Progenitor cell of endocrine pancreas (in vitro differentiated cells): ENCODE results near the gene MOSMO. TPM values are rescaled to one million over a fixed set of nuclear protein-coding genes. Genes with fewer than 3 reads are reported as not detected.

Experiments used
- DNase-seq: peaks from one replicate; pipeline ENCODE4 v3.0.0; 2021; ENCODE audit warnings: low spot score; ENCODE audit not compliant: unreplicated experiment
- H3K27ac Mint-ChIP-seq: 2 replicates; pipeline ENCODE4 v1.8.0; 2021; ENCODE audit warnings: mild to moderate bottlenecking, moderate library complexity, mixed read lengths
- H3K27me3 Mint-ChIP-seq: 2 replicates; pipeline ENCODE4 v1.8.0; 2021; ENCODE audit warnings: mixed read lengths
- H3K36me3 Mint-ChIP-seq: 2 replicates; pipeline ENCODE4 v1.8.0; 2022; ENCODE audit warnings: mixed read lengths; ENCODE audit not compliant: insufficient read depth
- H3K4me1 Mint-ChIP-seq: 2 replicates; pipeline ENCODE4 v1.8.0; 2021; ENCODE audit warnings: low read depth, mixed read lengths
- H3K4me3 Mint-ChIP-seq: 2 replicates; pipeline ENCODE4 v1.8.0; 2021; ENCODE audit warnings: low read depth, mild to moderate bottlenecking, moderate library complexity, mixed read lengths
- H3K9me3 Mint-ChIP-seq: 2 replicates; pipeline ENCODE4 v1.8.0; 2021; ENCODE audit warnings: low read depth, mixed read lengths
- CTCF ChIP-seq: fragments of 200-600 bp; sonication (generic); IDR thresholded peaks from one replicate; pipeline ENCODE4 v1.5.0; 2021; ENCODE audit warnings: antibody characterized with exemption, mild to moderate bottlenecking; ENCODE audit not compliant: unreplicated experiment
- total RNA-seq: library from RNA; stranded (reverse); gene quantifications from 2 replicates; pipeline ENCODE4 v1.2.1, GENCODE V29; 2021

MOSMO gene
- total RNA-seq, 1 donor from 2014 or later: 15.7 TPM

- no peak for DNase-seq
Observed at GRCh38 chr16:22007159-22007508, 777 bp upstream of the MOSMO start.

GRCh38 chr16:22008215-22009059 lies 526 bp downstream of the MOSMO start:
- Mint-ChIP-seq H3K27me3 (peaks cover 3% of the 10 kb centered on the region), H3K27ac (no peak overlapping the region), H3K4me1 (peaks cover 14% of the 10 kb centered on the region), H3K9me3 (no peaks in the 10 kb centered on the region), H3K4me3 (peak overlapping the region; percentile 85), H3K36me3 (no peaks in the 10 kb centered on the region)
- peak; percentile 38 for DNase-seq
- no peak for TF ChIP-seq CTCF

More at GRCh38 chr16:22007159-22007508, 777 bp upstream of the MOSMO start:
- TF ChIP-seq CTCF: no peak
- H3K9me3 Mint-ChIP-seq: no peaks in the 10 kb centered on the region
- peaks cover 8% of the 10 kb centered on the region for H3K27me3 Mint-ChIP-seq
- H3K4me1 Mint-ChIP-seq: peaks cover 14% of the 10 kb centered on the region
- peak overlapping the region; percentile 78 for H3K4me3 Mint-ChIP-seq
- H3K36me3 Mint-ChIP-seq: no peaks in the 10 kb centered on the region
- peak overlapping the region; percentile 41 for H3K27ac Mint-ChIP-seq

GRCh38 chr16:22010902-22011301 lies 3.0 kb downstream of the MOSMO start:
- H3K9me3 Mint-ChIP-seq: no peaks in the 10 kb centered on the region
- H3K27me3 Mint-ChIP-seq: no peaks in the 10 kb centered on the region
- TF ChIP-seq CTCF: no peak
- no peak for DNase-seq
- no peak overlapping the region for H3K4me3 Mint-ChIP-seq
- H3K27ac Mint-ChIP-seq: no peak overlapping the region
- H3K4me1 Mint-ChIP-seq: peaks cover 16% of the 10 kb centered on the region
- H3K36me3 Mint-ChIP-seq: no peaks in the 10 kb centered on the region

- Mint-ChIP-seq H3K27ac (no peak overlapping the region), H3K4me3 (no peak overlapping the region), H3K27me3 (no peaks in the 10 kb centered on the region), H3K4me1 (peaks cover 10% of the 10 kb centered on the region), H3K36me3 (no peaks in the 10 kb centered on the region), H3K9me3 (no peaks in the 10 kb centered on the region)
- no peak for TF ChIP-seq CTCF
- DNase-seq: no peak
Observed at GRCh38 chr16:22012241-22012640, 4.3 kb downstream of the MOSMO start.

GRCh38 chr16:22013486-22013885 lies 5.6 kb downstream of the MOSMO start:
- Mint-ChIP-seq H3K9me3 (no peaks in the 10 kb centered on the region), H3K27me3 (no peaks in the 10 kb centered on the region), H3K36me3 (no peaks in the 10 kb centered on the region), H3K4me3 (no peak overlapping the region), H3K27ac (no peak overlapping the region), H3K4me1 (peaks cover 8% of the 10 kb centered on the region)
- no peak for TF ChIP-seq CTCF
- no peak for DNase-seq
